Measurements from ENCODE around the gene ANTXR1. TPM values are rescaled to one million over a fixed set of nuclear protein-coding genes. Genes with fewer than 3 reads are reported as not detected.

Gene ANTXR1
- total RNA-seq, 1 donor, result 206 TPM

DNA sequence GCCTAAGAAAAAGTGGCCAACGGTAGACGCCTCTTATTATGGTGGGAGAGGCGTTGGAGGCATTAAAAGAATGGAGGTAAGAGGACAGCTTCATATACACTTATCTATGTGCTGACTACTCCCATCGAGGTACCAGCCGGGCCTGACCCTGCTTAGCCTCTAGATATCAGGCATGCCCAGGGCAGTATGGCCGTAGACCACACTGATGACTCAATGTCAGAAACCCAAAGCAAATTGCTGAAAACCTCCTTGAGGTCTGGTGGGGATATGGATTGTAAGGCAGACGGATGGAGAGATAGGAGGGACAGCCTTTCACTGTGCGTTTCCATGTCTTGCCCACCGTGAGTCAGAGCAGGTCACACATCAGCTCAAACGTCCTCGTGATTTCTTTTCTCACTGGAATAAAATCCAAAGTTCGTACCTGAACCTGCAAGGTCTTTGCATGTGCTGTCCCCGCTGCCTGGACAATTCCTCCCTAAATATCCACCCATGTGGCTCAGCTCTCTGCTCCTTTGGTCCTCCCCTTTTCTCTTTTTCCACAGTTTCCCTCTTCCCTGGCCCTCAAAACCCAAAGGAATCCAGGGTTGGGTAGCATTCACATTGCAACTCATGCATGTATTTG is 168.9 kb downstream of the ANTXR1 start:
- DNase-seq (ENCODE audit: low read depth), result no peak
- TF ChIP-seq, protein P1, sequence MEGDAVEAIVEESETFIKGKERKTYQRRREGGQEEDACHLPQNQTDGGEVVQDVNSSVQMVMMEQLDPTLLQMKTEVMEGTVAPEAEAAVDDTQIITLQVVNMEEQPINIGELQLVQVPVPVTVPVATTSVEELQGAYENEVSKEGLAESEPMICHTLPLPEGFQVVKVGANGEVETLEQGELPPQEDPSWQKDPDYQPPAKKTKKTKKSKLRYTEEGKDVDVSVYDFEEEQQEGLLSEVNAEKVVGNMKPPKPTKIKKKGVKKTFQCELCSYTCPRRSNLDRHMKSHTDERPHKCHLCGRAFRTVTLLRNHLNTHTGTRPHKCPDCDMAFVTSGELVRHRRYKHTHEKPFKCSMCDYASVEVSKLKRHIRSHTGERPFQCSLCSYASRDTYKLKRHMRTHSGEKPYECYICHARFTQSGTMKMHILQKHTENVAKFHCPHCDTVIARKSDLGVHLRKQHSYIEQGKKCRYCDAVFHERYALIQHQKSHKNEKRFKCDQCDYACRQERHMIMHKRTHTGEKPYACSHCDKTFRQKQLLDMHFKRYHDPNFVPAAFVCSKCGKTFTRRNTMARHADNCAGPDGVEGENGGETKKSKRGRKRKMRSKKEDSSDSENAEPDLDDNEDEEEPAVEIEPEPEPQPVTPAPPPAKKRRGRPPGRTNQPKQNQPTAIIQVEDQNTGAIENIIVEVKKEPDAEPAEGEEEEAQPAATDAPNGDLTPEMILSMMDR (IDR thresholded peaks at IDR 0.05; ENCODE audit: insufficient read depth, low read depth, low read length), result no peak
- no peak overlapping the region for H3K4me3 ChIP-seq (ENCODE audit: low read depth, low read length)

DNA sequence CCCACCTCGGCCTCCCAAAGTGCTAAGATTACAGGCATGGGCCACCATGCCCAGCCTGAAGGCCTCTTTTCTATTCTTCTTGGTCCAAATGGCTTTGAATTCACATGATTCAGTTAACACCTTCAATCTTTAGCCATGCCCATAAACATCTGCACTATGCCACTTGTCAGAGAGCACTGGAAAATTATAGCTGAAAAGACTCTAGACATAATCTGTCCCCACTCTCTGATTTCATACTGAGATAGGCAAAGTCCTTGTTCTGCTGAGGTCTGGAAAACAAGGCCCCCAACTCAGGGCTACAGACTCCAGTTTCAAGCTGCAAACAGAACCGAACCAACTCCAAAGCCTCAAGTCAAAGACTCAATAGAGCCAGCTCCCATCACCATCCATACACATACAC is 170.7 kb downstream of the ANTXR1 start:
- no peak for DNase-seq (ENCODE audit: low read depth)
- TF ChIP-seq, protein P1 (IDR thresholded peaks at IDR 0.05; ENCODE audit: insufficient read depth, low read depth, low read length), result no peak
- H3K4me3 ChIP-seq (ENCODE audit: low read depth, low read length), result no peak overlapping the region

DNA sequence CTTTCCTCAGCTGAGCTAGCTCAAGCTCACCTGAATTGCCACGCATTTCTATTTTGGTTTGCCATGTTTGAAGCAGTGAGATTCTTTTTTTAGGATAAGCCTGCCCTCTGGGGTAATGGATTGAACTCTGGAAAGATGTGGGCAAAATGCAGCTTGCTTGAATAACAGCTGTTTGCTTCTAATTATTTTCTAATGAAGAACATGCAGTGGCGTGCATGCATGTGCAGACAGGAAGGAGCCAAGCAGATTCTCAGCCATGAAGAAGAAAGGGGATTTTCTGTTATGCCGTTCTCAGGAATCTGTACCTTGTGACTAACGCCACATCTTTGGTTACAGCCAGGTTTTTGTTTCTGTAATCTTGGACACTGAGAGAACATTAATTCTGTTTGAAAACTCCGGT is 171.2 kb downstream of the ANTXR1 start:
- no peak for DNase-seq (ENCODE audit: low read depth)
- H3K4me3 ChIP-seq (ENCODE audit: low read depth, low read length), result no peak overlapping the region
- TF ChIP-seq, protein P1 (IDR thresholded peaks at IDR 0.05; ENCODE audit: insufficient read depth, low read depth, low read length), result no peak

DNA sequence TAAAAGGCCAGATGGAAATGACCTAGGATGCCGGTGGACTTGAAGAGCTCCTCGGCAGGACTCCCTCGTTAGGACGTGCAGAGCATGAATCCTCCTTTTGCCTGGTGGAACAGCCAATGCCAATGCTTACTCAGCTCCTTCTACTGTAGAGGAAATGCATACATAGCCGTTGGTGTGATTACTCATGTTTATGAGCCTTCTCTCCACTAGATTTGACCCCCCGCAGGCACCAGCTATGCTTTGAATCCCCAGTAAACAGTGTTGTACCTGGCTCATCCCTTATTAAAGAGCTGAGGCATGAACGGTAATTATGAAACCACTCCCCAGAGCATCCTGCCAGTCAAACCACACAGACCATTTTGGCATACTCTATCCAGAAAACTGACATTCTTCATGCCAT is 172.8 kb downstream of the ANTXR1 start:
- H3K4me3 ChIP-seq (ENCODE audit: low read depth, low read length), result no peak overlapping the region
- no peak for DNase-seq (ENCODE audit: low read depth)
- TF ChIP-seq, protein P1 (IDR thresholded peaks at IDR 0.05; ENCODE audit: insufficient read depth, low read depth, low read length), result no peak

DNA sequence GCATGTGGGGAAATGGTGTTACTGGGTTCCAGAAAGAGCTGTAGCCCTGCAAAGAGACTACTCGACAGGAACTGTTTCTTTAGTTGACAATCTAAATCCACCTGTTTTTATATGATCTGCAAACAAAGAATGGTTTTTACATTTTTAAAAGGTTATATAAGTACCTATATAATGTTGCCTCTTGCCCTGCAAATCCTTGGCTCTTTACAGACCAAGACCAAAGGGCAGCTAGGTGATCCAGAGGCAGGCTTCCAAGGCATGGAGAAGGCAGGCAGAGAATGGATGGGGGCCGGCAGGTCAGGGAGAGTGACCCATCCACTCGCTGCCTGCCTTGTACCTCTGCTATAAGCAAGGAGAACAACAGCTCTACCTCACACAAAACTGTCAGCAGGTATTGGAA is 173.6 kb downstream of the ANTXR1 start:
- TF ChIP-seq, protein P1 (IDR thresholded peaks at IDR 0.05; ENCODE audit: insufficient read depth, low read depth, low read length), result no peak
- H3K4me3 ChIP-seq (ENCODE audit: low read depth, low read length), result no peak overlapping the region

DNA sequence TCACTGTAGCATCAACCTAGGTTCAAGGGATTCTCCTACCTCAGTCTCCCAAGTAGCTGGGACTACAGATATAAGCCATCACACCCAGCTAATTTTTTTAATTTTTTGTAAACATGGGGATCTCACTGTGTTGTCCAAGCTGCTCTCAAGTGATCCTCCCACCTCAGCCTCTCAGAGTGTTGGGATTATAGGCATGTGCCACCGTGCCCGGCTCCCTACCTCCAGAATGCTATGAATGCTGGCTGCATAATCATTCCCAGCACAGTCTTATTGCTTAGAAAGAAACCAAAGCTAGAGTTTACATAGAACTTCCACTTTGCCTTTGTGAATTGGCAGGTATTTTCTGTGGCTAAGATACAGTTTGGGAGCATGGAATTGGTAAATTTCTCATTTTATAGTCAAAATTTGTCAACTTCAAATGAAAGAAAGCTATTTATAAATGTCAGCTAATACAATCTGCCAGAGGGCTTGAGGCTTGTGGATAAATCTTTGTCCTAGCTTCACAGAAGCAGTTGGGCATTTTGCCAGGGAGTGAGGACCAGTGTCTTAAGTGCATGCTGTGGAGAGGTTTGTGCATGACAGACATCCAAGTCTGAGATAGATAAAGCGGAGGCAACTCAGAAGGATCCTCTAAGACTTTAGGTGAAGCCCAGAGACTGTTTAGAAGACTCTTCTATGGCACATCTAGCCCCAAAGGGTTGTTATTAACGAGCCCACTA is 175.4 kb downstream of the ANTXR1 start:
- H3K4me3 ChIP-seq (ENCODE audit: low read depth, low read length), result no peak overlapping the region
- TF ChIP-seq, protein P1 (IDR thresholded peaks at IDR 0.05; ENCODE audit: insufficient read depth, low read depth, low read length), result no peak
- DNase-seq (ENCODE audit: low read depth), result no peak

More for the DNA sequence above, 173.6 kb downstream of the ANTXR1 start:
- DNase-seq (ENCODE audit: low read depth), result no peak
